Peyer's patch (tissue), 4 donors: ENCODE results near the gene ARHGAP24. TPM values are rescaled to one million over a fixed set of nuclear protein-coding genes. Genes with fewer than 3 reads are reported as not detected.
A peak's percentile ranks its signal among the peaks of the same experiment; 100 is the strongest.

Experiments
- DNase-seq, 3 donors: peaks; one replicate each; pipeline ENCODE4 v3.0.0-alpha.2; 2017 to 2019
- H3K27ac ChIP-seq, 4 donors: fragments of 200-600 bp; sonication (generic); one replicate each; pipeline ENCODE4 v1.5.1; 2016 to 2019
- H3K27me3 ChIP-seq, 2 donors: fragments of 200-600 bp; sonication (generic); one replicate each; pipeline ENCODE4 v1.5.1; 2019
- H3K36me3 ChIP-seq, 3 donors: fragments of 200-600 bp; sonication (generic); one replicate each; pipeline ENCODE4 v1.5.1; 2016 to 2019
- H3K4me1 ChIP-seq, 4 donors: fragments of 200-600 bp; sonication (generic); one replicate each; pipeline ENCODE4 v1.5.1; 2016 to 2019
- H3K4me3 ChIP-seq, 4 donors: fragments of 200-600 bp; sonication (generic); 1 replicate in 3 of 4; 2 replicates in 1 of 4; pipeline ENCODE4 v1.5.1; 2016 to 2019; ENCODE audit warnings: mild to moderate bottlenecking in 1 of 4
- H3K9me3 ChIP-seq, 4 donors: fragments of 200-600 bp; sonication (generic); one replicate each; pipeline ENCODE4 v1.5.1; 2016 to 2019; ENCODE audit warnings: mild to moderate bottlenecking in 1 of 4
- POLR2A ChIP-seq, 2 donors: fragments of 450-650 bp; IDR thresholded peaks; one replicate each; pipeline ENCODE4 v1.5.1; 2017; ENCODE audit warnings: antibody characterized with exemption in 2 of 2, mild to moderate bottlenecking in 2 of 2, moderate library complexity in 2 of 2
- total RNA-seq, 4 donors: library from RNA; depleted of rRNA; stranded (reverse); fragments of >200 nt; gene quantifications; one replicate each; pipeline ENCODE4 v1.1.0, GENCODE V29; 2016
- TF ChIP-seq, protein P1 (sequence below), 6 experiments: fragments of 450-650 bp in 4 of 6; fragments of 200-600 bp in 2 of 6; sonication (generic) in 1 of 6; IDR thresholded peaks; one replicate each; pipeline ENCODE4 v1.5.1; 2017 to 2019; ENCODE audit warnings: antibody characterized with exemption in 6 of 6, mild to moderate bottlenecking in 3 of 6, moderate library complexity in 1 of 6

The ARHGAP24 gene
- total RNA-seq, 4 donors from 2014 or later = 4.7 to 330 (median 20.0) TPM

DNA sequence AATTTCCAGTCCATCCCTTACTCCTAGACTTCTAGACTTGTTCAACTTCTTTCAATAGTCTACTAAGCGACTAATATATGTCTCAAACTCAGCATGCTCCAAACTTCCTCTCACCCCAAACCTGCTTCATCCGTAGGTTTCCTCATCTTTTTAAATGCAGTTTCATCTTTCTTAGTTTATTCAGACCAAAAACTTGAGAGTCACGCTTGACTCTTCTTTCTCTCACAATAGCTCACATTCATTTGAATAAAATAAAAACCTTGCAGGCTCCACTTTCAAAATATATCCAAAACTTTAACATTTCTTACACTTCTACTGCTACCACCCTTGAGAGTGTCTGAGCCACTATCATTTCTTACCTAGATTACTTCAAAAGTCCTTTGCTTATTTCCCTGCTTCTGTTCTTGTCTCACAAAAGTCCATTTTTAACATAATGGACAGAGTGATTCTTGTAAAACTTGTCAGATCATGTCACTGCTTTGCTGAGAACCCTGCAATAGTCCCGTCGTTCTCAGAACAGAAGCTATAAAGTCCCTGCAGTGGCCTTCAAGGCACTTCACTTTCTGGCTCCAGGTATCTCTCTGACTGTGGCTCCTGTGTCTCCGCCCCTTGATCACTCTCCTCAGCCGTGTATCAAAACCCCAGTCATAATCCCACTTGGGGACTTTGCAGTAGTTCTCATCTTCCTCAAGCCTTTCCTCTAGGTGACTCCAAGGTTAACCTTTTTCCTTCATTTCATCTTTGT lies 167.6 kb downstream of the ARHGAP24 start:
- no peak for DNase-seq
- H3K4me1 ChIP-seq = no peaks in the 10 kb centered on the region
- TF ChIP-seq, protein P1, sequence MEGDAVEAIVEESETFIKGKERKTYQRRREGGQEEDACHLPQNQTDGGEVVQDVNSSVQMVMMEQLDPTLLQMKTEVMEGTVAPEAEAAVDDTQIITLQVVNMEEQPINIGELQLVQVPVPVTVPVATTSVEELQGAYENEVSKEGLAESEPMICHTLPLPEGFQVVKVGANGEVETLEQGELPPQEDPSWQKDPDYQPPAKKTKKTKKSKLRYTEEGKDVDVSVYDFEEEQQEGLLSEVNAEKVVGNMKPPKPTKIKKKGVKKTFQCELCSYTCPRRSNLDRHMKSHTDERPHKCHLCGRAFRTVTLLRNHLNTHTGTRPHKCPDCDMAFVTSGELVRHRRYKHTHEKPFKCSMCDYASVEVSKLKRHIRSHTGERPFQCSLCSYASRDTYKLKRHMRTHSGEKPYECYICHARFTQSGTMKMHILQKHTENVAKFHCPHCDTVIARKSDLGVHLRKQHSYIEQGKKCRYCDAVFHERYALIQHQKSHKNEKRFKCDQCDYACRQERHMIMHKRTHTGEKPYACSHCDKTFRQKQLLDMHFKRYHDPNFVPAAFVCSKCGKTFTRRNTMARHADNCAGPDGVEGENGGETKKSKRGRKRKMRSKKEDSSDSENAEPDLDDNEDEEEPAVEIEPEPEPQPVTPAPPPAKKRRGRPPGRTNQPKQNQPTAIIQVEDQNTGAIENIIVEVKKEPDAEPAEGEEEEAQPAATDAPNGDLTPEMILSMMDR (IDR thresholded peaks at IDR 0.05) = no peak
- H3K9me3 ChIP-seq = no peaks in the 10 kb centered on the region
- no peaks in the 10 kb centered on the region for H3K27me3 ChIP-seq
- H3K36me3 ChIP-seq = no peaks in the 10 kb centered on the region
- no peak overlapping the region for H3K4me3 ChIP-seq
- no peak overlapping the region for H3K27ac ChIP-seq

DNA sequence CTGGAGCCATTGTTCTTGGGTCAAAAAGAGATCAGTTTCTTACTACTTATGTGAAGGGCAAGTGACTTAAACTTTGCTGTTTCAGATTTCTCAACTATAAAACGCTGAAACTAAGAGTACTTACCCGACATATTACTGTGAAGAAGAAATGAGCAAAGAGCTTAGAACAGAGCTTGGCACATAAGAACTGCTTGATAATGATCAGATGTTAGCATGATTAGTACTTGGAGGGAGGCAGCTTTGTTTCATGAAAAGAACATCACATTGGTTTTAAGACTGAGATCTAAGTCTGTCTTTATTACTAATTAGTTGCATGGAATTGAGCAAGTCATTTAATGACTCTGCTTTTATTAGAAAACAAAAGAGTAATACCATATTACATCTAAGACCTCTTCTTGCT lies 169.1 kb downstream of the ARHGAP24 start:
- Histone ChIP-seq H3K27me3 (no peaks in the 10 kb centered on the region), H3K4me1 (no peaks in the 10 kb centered on the region), H3K36me3 (no peaks in the 10 kb centered on the region), H3K9me3 (no peaks in the 10 kb centered on the region), H3K27ac (no peak overlapping the region), H3K4me3 (no peak overlapping the region)
- TF ChIP-seq, protein P1 (IDR thresholded peaks at IDR 0.05) = no peak
- no peak for TF ChIP-seq POLR2A (IDR thresholded peaks at IDR 0.05)
- no peak for DNase-seq

DNA sequence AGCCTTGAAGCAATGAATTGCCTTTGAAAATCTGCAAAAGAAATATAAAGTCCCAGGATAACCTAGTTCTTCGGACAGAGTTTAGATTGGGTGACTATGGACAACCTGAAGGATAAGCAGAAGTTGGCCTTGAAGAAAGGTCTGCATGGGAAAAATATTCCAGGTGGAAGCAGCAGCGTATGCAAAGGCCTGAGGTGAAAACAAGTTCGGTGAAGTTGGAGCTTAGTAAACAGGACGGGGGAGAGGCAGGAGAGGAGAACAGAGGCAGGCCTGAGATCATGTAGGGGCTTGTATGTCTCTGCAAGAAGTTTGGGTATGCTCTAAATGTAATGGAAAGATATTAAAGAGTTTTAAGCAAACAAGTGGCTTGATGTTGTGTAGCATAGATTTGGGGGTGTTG lies 176.0 kb downstream of the ARHGAP24 start:
- Histone ChIP-seq H3K9me3 (no peaks in the 10 kb centered on the region), H3K4me1 (no peaks in the 10 kb centered on the region), H3K27me3 (no peaks in the 10 kb centered on the region), H3K4me3 (no peak overlapping the region), H3K36me3 (no peaks in the 10 kb centered on the region), H3K27ac (no peak overlapping the region)
- DNase-seq = no peak
- TF ChIP-seq POLR2A (IDR thresholded peaks at IDR 0.05) = no peak
- TF ChIP-seq, protein P1 (IDR thresholded peaks at IDR 0.05) = no peak

DNA sequence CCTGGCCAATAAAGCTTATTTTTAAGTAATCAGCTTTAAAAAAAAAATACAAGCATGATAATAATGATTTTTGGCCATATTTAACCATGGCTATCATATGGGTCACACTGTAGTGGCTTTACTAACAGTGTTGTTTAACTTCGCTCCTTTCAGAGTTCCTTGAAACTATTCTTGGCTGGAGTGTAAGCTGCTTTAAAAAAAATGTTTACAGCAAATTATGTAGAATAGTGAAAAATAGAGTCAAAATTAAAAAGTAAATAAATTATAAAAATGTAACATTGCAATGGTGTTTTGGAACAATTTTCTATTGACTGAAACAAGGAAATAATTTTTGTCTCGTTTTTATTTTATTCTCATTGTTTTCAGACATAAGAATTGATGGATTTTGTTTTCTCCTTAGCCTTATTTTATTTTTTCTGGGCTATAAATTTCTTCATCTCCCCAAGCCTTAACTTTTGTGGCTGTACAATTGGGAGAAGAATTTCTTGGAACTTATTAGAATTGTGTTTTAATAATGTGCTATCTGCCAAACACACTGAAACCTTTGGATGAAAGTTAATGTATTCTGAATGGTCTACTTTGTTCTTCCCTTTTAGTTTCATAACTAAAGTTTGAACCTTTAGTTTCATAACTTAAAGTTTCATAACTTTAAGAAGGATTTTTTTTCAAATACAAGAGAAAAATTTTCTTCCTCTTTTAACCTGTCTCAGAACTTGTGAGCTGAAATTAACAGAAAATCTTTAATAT lies 182.0 kb downstream of the ARHGAP24 start:
- no peak for DNase-seq
- H3K4me3 ChIP-seq = no peak overlapping the region
- no peaks in the 10 kb centered on the region for H3K9me3 ChIP-seq
- H3K36me3 ChIP-seq = no peaks in the 10 kb centered on the region
- peaks cover 0 to 11% (median 0%) of the 10 kb centered on the region in 4 donors for H3K4me1 ChIP-seq
- TF ChIP-seq, protein P1 (IDR thresholded peaks at IDR 0.05) = no peak
- TF ChIP-seq POLR2A (IDR thresholded peaks at IDR 0.05) = no peak
- H3K27ac ChIP-seq = peak overlapping the region in 2 of 4 donors; percentile 4 to 53
- no peaks in the 10 kb centered on the region for H3K27me3 ChIP-seq

DNA sequence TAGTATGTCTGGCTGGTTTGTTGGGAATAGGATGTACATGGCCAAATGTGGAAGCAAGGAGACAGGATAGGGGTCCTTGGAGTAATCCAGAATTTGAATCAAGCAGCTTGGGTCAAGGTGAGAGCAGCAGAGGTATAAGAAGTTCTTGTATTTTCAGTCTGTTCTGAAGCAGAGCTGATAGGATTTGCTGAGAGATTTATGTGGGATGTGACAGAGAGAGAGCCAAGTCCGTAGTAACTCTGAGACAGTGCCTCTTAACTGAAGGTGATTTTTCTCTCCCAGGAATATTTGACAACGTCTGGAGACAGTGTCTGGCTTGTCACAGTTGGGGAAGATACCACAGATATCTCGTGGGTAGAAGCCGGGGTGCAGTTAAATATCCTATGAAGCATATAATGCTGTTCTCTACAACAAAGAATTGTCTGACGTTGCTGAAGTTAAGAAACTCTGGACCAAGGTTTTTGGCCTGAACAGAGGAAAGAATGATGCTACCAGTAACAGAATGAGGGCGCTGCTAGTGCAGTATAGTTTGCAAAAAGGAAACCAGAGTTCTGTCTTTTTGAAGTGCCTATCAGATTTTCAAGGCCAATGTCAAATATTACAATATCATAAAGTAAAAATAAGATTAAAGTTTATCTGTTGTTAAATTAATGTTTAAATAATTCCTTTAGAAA lies 184.0 kb downstream of the ARHGAP24 start:
- Histone ChIP-seq H3K27me3 (no peaks in the 10 kb centered on the region), H3K27ac (peak overlapping the region in 2 of 4 donors; percentile 23 to 64)
- TF ChIP-seq, protein P1 (IDR thresholded peaks at IDR 0.05) = peak in 1 of 6 experiments; percentile 10
- no peak for TF ChIP-seq POLR2A (IDR thresholded peaks at IDR 0.05)

More for the DNA sequence above, 184.0 kb downstream of the ARHGAP24 start:
- no peaks in the 10 kb centered on the region for H3K36me3 ChIP-seq
- H3K4me3 ChIP-seq = no peak overlapping the region
- peaks cover 0 to 11% (median 0%) of the 10 kb centered on the region in 4 donors for H3K4me1 ChIP-seq
- no peak for DNase-seq
- H3K9me3 ChIP-seq = no peaks in the 10 kb centered on the region
